ENCODE results near the gene COX8C.
"Not testable (repeated sequence)": the region's sequence is repeated elsewhere in the genome, so short reads cannot be mapped to it uniquely, and the experiment has no call there.

- TF ChIP-seq CTCF (IDR thresholded peaks at IDR 0.05); SIN3A (IDR thresholded peaks at IDR 0.05; ENCODE audit: borderline replicate concordance, insufficient read depth, low read depth, low read length): not testable (repeated sequence)
These were observed 7.9 kb downstream of the COX8C start for GRCh38 chr14:93354873-93355272.
